ENCODE data around the gene CHRND. TPM values are rescaled to one million over a fixed set of nuclear protein-coding genes. Genes with fewer than 3 reads are reported as not detected.

Gene CHRND
- total RNA-seq = not detected in 2 replicates

GRCh38 chr2:232525791-232526371 is at the start of gene CHRND:
Gene CHRND (plus strand): TSS chr2:232526160. CDS start chr2:232526216, 56 bp downstream.

GRCh38 chr2:232487385-232488096 is 38.4 kb upstream of the CHRND start, which contains the start of gene ECEL1:
Gene ECEL1 (minus strand): TSS chr2:232487834. CDS start chr2:232486653, 1,181 bp downstream.

GRCh38 chr2:232519581-232520438 is 6.2 kb upstream of the CHRND start, which contains the start of gene PRSS56:
Gene PRSS56 (plus strand): TSS chr2:232520388. CDS start chr2:232520599, 211 bp downstream.

GRCh38 chr2:232539298-232540231 is 13.6 kb downstream of the CHRND start, which contains the start of gene CHRNG:
Gene CHRNG (plus strand): TSS chr2:232539692. CDS start chr2:232539748, 56 bp downstream.

GRCh38 chr2:232550354-232551249 is 24.6 kb downstream of the CHRND start, which contains the start of the genes EIF4E2 and TIGD1:
Gene EIF4E2 (plus strand): TSS chr2:232550689. CDS start chr2:232550725, 36 bp downstream.
Gene TIGD1 (minus strand): TSS chr2:232550557. CDS start chr2:232549882, 675 bp downstream.

Other genes with a start within 250 kb of the CHRND start
- not detected in 2 replicates for gene ALPP, start 147.4 kb upstream of the CHRND start, total RNA-seq
- gene ALPG, start 119.3 kb upstream of the CHRND start, total RNA-seq = not detected in 2 replicates
- not detected in 2 replicates for gene ALPI, start 70.0 kb upstream of the CHRND start, total RNA-seq
- not detected in 2 replicates for gene ECEL1, start 38.3 kb upstream of the CHRND start, total RNA-seq
- gene PRSS56, start 5.8 kb upstream of the CHRND start, total RNA-seq = not detected in 2 replicates
- not detected in 2 replicates for gene CHRNG, start 13.5 kb downstream of the CHRND start, total RNA-seq
- 1.2 and 1.8 TPM in 2 replicates for gene TIGD1, start 24.4 kb downstream of the CHRND start, total RNA-seq
- 185 and 210 TPM in 2 replicates for gene EIF4E2, start 24.5 kb downstream of the CHRND start, total RNA-seq
- gene EFHD1, start 107.4 kb downstream of the CHRND start, total RNA-seq = 0.47 TPM in 1 of 2 replicates, not detected in the other
- gene GIGYF2, start 171.2 kb downstream of the CHRND start, total RNA-seq = 45.2 and 50.8 TPM in 2 replicates

All from endothelial cell of coronary artery (primary cell).